HEK293T (cell line): ENCODE results near the gene ATP6V1A.

Source experiments
- CTCF ChIA-PET: fragments of 350-600 bp; formaldehyde crosslinking; extraction: SDS; loops from one replicate; lab custom pipeline; 2021; ENCODE audit warnings: antibody characterized with exemption, inconsistent platforms; lab: Yijun Ruan, JAX
- POLR2A ChIA-PET: fragments of 350-600 bp; formaldehyde crosslinking; extraction: SDS; loops from one replicate; lab custom pipeline; 2020; ENCODE audit warnings: antibody characterized with exemption, inconsistent platforms; lab: Yijun Ruan, JAX
- DNase-seq: peaks from one replicate; pipeline ENCODE4 v3.0.0; 2012; ENCODE audit warnings: mixed read lengths; ENCODE audit errors: extremely low spot score
- ARNT ChIP-seq: fragments of 450-650 bp; IDR thresholded peaks from 2 replicates; pipeline ENCODE4 v1.6.1; 2017; ENCODE audit warnings: mild to moderate bottlenecking
- BHLHE40 ChIP-seq: fragments of 450-650 bp; IDR thresholded peaks from 2 replicates; pipeline ENCODE4 v1.6.1; 2016; ENCODE audit warnings: mild to moderate bottlenecking, moderate library complexity, borderline replicate concordance
- CTBP1 ChIP-seq: fragments of 450-650 bp; IDR thresholded peaks from 2 replicates; pipeline ENCODE4 v1.6.1; 2016; ENCODE audit warnings: borderline replicate concordance
- ELF4 ChIP-seq: fragments of 450-650 bp; IDR thresholded peaks from 2 replicates; pipeline ENCODE4 v1.6.1; 2017; ENCODE audit warnings: antibody characterized with exemption
- FOXA1 ChIP-seq: fragments of 450-650 bp; IDR thresholded peaks from 2 replicates; pipeline ENCODE4 v1.6.1; 2016; ENCODE audit warnings: mild to moderate bottlenecking
- FOXK2 ChIP-seq: fragments of 450-650 bp; IDR thresholded peaks from 2 replicates; pipeline ENCODE4 v1.6.1; 2016; ENCODE audit warnings: mild to moderate bottlenecking
- FOXM1 ChIP-seq: fragments of 450-650 bp; IDR thresholded peaks from 2 replicates; pipeline ENCODE4 v1.6.1; 2017; ENCODE audit warnings: mild to moderate bottlenecking, borderline replicate concordance
- HDGF ChIP-seq: fragments of 450-650 bp; IDR thresholded peaks from 2 replicates; pipeline ENCODE4 v1.6.1; 2017; ENCODE audit warnings: antibody characterized with exemption, borderline replicate concordance
- L3MBTL2 ChIP-seq: fragments of 450-650 bp; conservative IDR thresholded peaks from 2 replicates; pipeline ENCODE4 v1.6.1; 2016; ENCODE audit warnings: mild to moderate bottlenecking
- LEF1 ChIP-seq: fragments of 450-650 bp; IDR thresholded peaks from 2 replicates; pipeline ENCODE4 v1.6.1; 2017; ENCODE audit warnings: mild to moderate bottlenecking, borderline replicate concordance
- NFRKB ChIP-seq: fragments of 450-650 bp; IDR thresholded peaks from 2 replicates; pipeline ENCODE4 v1.6.1; 2016; ENCODE audit warnings: mild to moderate bottlenecking, moderate library complexity
- SP1 ChIP-seq: fragments of 450-650 bp; IDR thresholded peaks from 2 replicates; pipeline ENCODE4 v1.6.1; 2017
- SUZ12 ChIP-seq: fragments of 450-650 bp; IDR thresholded peaks from 2 replicates; pipeline ENCODE4 v1.6.1; 2016; ENCODE audit warnings: mild to moderate bottlenecking
- TARDBP ChIP-seq: fragments of 450-650 bp; IDR thresholded peaks from 2 replicates; pipeline ENCODE4 v1.6.1; 2016
- ZNF384 ChIP-seq: fragments of 450-650 bp; IDR thresholded peaks from 2 replicates; pipeline ENCODE4 v1.6.1; 2016
- TF ChIP-seq, protein P1 (sequence below): fragments of 450-650 bp; IDR thresholded peaks from 2 replicates; pipeline ENCODE4 v1.6.1; 2016

The ATP6V1A gene

DNA sequence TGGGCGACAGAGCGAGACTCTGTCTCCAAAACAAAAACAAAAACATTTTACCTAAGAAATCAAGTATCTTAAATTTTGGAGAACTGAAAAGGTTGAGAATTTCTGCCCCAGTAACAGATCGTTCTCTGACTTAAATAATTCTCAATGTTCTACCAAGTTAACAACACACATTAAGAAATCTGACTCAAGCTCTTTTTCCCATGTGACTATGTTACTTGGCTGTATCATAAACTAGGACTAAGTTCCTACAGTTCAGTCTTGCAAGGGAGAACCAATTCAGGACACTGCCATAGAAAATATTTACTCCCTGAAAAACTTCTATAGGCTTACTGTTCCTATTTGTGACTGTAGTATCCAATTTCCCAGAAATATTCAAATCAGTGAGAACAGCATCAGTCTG, 29.5 kb upstream of the ATP6V1A start:
- DNase-seq = no peak
- CTCF ChIA-PET = no interaction called here
- POLR2A ChIA-PET = no interaction called here
- TF ChIP-seq SP1 (no peak), SUZ12 (no peak), ARNT (no peak), LEF1 (no peak), FOXA1 (no peak), ZNF384 (no peak)

DNA sequence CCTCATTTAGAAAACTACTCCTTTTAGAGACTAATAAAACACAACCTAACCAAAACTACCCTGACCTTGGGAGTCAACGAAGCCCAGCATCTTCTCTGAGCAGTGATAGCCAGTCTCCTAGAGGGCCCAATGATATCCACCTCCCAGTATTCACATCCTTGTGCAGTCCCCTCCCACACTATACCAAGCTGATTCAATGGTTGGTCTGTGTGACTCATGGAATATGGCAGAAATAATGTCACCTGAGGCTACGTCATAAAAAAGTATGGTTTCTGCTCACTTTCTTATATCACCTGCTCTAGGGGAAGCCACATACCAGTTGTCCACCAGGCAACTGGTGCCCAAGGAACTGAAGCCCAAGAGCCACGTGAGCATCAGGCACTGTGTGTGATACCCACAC, 29.0 kb upstream of the ATP6V1A start:
- ChIA-PET POLR2A (no interaction called here), CTCF (no interaction called here)
- no peak for TF ChIP-seq L3MBTL2
- no peak for TF ChIP-seq ELF4
- no peak for TF ChIP-seq ZNF384
- TF ChIP-seq LEF1 = no peak
- no peak for TF ChIP-seq TARDBP
- TF ChIP-seq SUZ12 = no peak
- TF ChIP-seq ARNT = no peak
- no peak for TF ChIP-seq FOXK2
- no peak for TF ChIP-seq BHLHE40
- TF ChIP-seq NFRKB = no peak
- TF ChIP-seq, protein P1, sequence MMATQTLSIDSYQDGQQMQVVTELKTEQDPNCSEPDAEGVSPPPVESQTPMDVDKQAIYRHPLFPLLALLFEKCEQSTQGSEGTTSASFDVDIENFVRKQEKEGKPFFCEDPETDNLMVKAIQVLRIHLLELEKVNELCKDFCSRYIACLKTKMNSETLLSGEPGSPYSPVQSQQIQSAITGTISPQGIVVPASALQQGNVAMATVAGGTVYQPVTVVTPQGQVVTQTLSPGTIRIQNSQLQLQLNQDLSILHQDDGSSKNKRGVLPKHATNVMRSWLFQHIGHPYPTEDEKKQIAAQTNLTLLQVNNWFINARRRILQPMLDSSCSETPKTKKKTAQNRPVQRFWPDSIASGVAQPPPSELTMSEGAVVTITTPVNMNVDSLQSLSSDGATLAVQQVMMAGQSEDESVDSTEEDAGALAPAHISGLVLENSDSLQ = no peak
- no peak for TF ChIP-seq SP1
- no peak for TF ChIP-seq FOXM1
- DNase-seq = no peak

DNA sequence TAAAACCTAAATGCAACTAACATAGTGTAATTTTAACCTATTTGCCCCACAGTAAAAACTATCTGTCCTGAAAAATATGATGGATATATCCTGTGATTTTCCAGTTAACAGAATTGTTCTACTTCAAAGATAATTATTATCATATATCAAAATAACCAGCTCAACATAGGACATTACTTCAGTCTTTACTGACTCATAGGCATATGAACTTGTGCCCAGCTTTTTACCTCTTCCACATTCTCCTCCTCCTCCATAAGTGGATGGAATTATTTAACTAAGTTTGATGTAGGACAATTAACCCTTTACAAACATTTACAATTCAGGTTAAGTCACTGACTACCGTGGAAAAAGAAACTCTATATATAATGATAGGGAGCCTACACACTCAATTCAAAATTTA, 27.5 kb upstream of the ATP6V1A start:
- ChIA-PET CTCF (no interaction called here), POLR2A (no interaction called here)
- TF ChIP-seq NFRKB (no peak), HDGF (no peak), BHLHE40 (no peak), SP1 (no peak), ZNF384 (no peak), L3MBTL2 (no peak), CTBP1 (no peak), FOXM1 (no peak)
- TF ChIP-seq, protein P1 = no peak
- no peak for DNase-seq

DNA sequence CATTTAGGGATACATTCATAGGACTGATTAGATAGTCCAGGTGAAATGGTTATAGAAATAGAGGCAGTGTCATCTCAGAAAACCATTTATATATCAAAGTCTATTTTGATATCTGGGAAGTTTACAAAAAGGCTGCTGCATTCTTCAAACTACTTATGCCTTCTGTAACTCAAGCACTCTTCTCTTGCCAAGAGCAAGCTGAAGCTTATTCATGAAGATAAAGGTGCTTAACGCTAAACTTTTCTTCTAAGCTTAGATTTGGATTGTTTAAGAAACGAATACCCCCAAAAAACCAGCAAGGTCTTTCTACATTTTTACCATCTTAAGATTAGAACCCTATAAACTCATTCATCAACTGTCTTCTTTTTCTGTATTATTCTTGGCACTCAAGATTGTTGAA, 27.1 kb upstream of the ATP6V1A start:
- DNase-seq = no peak
- TF ChIP-seq SP1 (no peak), LEF1 (no peak), ARNT (no peak), ELF4 (no peak), FOXM1 (no peak), BHLHE40 (no peak), NFRKB (no peak), ZNF384 (no peak), CTBP1 (no peak), L3MBTL2 (no peak), SUZ12 (no peak), FOXK2 (no peak), FOXA1 (no peak), TARDBP (no peak), HDGF (no peak)
- TF ChIP-seq, protein P1 = no peak
- POLR2A ChIA-PET = no interaction called here
- CTCF ChIA-PET = no interaction called here

DNA sequence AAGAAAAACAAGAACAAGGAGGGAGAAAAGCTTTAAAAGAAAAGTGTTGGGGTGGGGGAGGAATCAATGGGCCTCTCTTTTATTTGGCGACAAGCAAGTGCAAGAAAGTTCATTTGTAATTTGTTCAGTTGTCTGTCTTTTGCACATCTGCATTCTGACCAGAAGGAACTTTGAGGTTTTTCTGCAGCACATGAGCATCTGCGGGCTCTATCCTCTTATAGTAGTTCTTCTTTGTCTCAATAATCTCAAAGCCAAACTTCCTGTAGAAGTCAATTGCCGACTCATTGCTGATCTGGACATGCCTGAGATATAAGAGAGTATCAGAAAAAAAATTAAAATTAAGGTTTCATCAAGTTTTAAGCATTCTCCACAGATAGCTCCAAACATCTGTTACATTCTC, 25.2 kb upstream of the ATP6V1A start:
- TF ChIP-seq ELF4 (no peak), CTBP1 (no peak), BHLHE40 (no peak), FOXA1 (no peak), NFRKB (no peak), TARDBP (no peak), SP1 (no peak), FOXM1 (no peak)
- ChIA-PET POLR2A (no interaction called here), CTCF (no interaction called here)
- no peak for DNase-seq

DNA sequence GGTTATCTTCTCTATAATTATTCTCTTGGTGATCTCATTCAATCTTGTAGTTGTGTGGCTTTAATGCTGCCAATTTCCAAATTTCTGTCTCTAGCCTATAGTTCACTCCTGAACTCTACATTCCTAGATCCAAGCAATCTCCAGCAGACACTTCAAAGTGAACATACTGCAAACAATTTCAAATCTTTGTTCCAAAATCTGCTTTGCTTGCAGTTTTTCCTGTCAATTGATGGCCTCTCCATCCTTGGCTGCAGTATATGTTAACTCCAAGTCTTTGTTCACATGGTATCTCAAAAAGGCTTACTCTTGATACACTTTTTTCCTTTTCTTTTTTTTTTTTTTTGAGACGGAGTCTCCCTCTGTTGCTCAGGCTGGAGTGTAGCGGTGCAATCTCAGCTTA, 18.2 kb upstream of the ATP6V1A start:
- CTCF ChIA-PET = no interaction called here
- TF ChIP-seq SP1 (no peak), ZNF384 (no peak), HDGF (no peak), ELF4 (no peak), ARNT (no peak), FOXM1 (no peak), SUZ12 (no peak), L3MBTL2 (no peak), LEF1 (no peak), CTBP1 (no peak), BHLHE40 (no peak), FOXK2 (no peak), NFRKB (no peak), TARDBP (no peak)
- no peak for DNase-seq
- POLR2A ChIA-PET = no interaction called here

DNA sequence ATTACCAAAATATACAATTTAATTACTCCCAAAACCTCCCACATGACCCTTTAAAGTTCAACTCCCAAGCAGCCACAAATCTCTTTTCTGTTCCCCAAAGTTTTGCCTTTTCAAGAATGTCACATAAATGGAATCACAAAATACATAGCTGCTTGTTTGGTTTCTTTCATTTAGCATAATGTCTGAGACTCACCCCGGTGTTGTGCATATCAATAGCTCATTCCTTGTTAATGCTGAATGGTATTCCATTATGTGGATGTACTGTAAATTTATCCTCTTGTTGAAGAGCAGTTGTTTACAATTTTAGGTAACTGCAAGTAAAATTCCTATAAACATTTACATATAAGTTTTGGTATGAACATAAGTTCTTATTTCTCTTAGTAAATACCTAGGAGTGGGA, 16.3 kb upstream of the ATP6V1A start:
- DNase-seq = no peak
- ChIA-PET POLR2A (no interaction called here), CTCF (interaction anchor here (0.7 kb wide), 1 partner anchor 14 kb away, joined by 3 read pairs; no protein-coding TSS in a partner anchor)
- TF ChIP-seq ZNF384 = no peak
- TF ChIP-seq TARDBP = no peak
- TF ChIP-seq, protein P1 = no peak
- no peak for TF ChIP-seq SUZ12
- no peak for TF ChIP-seq CTBP1
- TF ChIP-seq FOXM1 = no peak
- TF ChIP-seq FOXK2 = no peak
- no peak for TF ChIP-seq BHLHE40
- TF ChIP-seq SP1 = no peak
- no peak for TF ChIP-seq ELF4
- no peak for TF ChIP-seq HDGF
- TF ChIP-seq FOXA1 = no peak
